GM15510 (cell line): ENCODE measurements around the gene ERI3.

Experiments
- POLR2A ChIP-seq: IDR thresholded peaks from 3 replicates; pipeline ENCODE4 v1.6.1; 2011; ENCODE audit warnings: borderline replicate concordance; ENCODE audit not compliant: insufficient read length; ENCODE audit errors: extremely low read depth

ERI3 gene

GRCh38 chr1:44313265-44313918 is 41.7 kb downstream of the ERI3 start:
- no peak for TF ChIP-seq POLR2A

DNA sequence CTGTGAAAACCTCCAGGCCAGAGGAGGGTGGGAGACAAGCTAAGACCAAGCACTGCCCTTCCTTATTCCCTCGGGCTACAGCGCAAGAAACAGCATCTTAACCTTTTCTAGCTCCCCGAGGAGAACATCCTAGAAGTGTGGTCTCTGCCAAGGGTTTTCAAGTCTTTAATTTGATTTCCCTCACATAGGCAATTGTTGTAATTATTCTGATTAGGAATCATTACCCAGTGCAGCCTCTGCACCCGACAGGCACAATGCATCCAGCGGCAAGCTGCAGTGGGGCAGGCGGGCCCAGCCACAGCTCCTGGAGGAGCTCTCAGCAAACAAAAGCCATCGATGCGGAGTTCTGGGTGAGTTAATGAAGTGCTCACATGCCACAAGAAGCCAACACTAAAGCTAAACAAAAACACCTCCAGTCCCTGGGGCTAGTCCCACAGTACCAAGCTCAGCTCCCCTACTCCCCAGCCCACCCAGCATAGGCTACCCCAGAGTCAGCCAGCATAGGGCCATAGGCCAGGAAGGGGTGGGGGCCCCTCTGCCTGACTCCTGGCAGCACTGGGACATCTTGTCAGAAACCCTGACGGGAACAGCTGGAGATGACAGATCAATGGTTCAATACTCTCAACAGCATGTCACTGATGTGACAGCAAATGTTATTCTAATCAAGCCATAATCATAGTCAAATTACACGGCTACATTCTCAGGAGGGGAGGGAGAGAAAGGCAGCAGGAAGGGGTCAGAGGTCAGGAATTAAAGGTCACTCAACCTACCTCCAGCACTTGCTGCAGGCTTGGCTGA is 42.5 kb downstream of the ERI3 start:
- no peak for TF ChIP-seq POLR2A

DNA sequence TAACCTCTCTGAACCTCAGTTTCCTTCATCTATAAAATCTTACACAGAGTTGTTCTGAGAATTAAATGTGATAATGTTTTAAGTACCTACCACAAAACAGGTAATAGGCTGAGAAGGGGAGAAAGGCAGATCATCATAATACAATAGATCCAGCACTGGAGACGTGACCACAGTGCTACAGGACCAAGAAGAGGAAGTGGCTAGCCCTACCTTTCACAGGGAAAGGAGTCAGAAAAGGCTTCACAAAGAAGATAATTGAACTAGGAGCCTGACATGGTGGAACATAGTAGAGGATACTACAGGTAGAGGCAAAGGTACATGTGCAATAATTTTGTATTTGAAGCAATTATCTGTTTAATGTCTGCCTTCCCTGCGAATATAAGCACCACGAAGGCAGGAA is 45.1 kb downstream of the ERI3 start:
- no peak for TF ChIP-seq POLR2A

DNA sequence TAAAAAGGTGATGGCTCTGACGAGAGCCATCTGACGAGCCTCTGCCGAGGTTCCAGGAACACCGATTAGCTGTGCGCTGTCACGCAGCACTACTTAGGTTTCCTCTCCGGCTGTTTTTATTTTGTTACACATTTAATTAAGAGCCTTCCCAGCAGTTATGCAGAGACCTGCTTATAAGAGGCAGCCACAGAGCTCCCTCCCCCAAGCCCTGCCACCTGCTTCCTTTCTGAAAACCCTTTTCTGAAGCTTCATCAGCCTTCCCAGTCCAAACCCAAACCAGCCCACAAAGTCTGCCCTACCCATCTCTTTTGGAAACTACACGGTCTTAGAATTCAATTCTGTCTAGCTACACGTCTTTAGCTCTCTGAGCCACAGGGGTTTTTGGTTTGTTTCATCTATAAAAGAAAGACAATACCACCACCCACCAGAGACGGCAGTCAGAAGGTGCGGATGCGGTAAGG is 49.1 kb downstream of the ERI3 start:
- no peak for TF ChIP-seq POLR2A

DNA sequence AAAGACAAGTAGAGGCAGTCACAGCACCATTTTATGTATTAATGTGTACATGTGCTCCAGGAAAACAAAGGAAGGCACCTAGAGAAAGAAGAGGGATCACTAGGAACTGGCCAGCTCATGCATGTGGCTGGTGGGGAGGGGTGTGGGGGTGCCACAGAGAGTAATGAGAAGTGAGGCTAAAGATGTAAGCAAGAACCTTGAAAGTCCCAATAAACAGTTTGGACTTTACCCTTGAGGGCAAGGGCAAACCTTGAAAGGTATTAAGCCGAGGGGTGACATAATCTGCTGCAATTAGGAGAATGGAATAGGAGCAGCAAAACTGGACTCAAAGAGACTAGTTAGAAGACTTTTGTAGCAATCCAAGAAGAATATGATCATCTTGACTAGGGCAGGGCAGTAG is 51.5 kb downstream of the ERI3 start:
- TF ChIP-seq POLR2A: no peak

- TF ChIP-seq POLR2A: no peak
Observed at GRCh38 chr1:44302541-44302940, 52.5 kb downstream of the ERI3 start.

DNA sequence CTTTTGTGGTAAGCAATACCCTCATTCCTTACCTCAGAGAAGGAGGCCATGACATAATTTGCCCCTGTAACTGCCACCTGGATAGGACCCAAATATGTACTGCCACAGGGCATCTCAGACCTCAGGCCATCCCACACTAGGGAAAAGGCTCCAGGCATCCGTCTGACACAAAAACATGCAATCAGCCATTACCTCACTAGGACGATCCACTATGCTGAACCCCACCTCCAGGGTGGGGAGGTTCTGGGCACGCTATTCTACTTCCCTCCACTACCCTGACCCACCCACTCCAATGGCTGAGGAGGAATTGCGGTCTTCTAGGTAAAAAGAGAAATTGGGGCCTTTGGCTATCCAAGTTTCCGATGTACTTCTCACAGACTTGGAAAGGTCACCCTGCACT is 53.6 kb downstream of the ERI3 start:
- no peak for TF ChIP-seq POLR2A

DNA sequence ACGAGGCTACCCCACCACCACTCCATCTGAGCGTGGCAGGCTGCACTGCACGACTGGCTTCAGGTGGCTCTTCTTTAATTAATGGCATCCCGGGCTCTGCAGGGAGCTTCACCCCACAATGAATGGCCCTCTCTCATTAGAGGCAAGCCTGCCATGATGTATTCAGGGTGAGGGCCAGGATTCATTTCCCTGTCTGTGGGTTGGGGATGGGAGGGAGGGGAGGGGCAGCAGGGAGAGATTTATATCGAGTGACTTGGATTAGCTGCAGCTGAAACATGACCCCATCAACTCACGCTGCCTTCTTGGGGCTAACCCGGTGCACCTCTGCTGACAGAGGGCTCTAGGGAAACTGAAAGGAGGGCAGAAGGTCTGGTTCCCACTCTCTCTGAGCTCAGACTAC is 54.2 kb downstream of the ERI3 start:
- TF ChIP-seq POLR2A: no peak

GRCh38 chr1:44297695-44298400 is 57.2 kb downstream of the ERI3 start:
- no peak for TF ChIP-seq POLR2A

- no peak for TF ChIP-seq POLR2A
Observed at GRCh38 chr1:44296806-44297205, 58.3 kb downstream of the ERI3 start.

DNA sequence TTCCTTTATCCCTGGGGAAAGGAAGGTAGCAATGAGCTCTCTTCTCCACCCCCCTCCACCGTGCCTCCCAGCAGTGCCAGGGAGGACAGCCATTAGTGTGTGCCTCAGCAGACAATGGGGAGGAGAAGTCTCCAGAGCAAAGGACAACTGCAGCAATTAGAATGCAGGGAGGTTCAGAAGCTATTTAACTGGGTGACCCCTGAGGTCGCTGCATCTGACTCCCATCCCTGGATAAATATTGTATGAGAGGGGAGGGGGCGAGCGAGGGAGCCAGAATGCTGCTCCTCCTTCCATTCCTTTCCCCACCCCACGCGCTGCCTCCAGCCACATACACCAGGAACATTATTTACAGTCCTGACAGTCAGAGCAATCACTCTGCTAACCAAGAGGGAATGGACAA is 59.0 kb downstream of the ERI3 start:
- TF ChIP-seq POLR2A: no peak

DNA sequence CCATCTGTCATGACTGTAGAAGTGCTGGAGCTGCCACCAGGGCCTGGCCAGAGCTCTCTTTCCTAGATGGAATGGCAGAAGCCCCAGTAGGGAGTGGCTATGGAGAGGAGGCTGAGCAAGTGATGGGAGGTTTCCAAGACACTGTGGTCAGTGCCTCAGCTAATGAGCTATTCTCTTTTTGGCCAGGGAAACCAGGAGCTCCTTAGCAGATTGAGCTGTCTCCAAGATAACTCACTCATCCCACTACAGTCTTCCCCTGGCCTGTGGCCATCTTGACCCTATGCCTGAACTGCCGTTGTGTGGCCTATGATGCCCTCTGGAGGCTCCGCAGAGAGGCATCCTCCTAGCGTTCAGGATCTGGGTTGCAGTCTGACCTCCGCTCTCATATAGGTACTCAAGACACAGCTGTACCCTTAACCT is 60.5 kb downstream of the ERI3 start:
- TF ChIP-seq POLR2A: no peak

DNA sequence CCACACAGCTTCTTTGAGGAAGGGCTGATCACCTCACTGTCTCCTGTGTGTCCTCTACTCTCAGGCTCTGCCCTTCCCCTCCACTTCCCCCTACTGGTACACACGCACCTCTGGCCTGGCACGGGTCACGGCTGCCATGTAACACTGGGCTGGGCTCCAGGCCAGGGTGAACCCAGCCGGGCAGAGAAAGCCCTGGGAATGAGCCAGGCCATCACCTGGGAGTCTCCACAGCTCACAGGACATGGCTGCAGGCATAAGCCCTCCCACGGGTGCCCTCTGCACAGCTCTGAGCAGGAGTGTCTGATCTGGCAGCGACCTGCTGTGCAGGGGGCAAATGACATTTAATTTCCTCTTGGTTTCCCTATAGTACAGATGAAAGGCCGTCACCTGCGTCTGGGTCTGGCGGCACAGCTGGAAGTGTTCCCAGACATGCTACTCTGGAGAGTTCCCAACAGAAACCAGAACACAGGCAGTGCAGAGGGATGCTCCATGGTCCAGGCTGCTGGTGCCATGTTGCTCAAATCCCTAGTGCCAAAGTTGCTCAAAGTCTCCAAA is 61.2 kb downstream of the ERI3 start:
- no peak for TF ChIP-seq POLR2A

DNA sequence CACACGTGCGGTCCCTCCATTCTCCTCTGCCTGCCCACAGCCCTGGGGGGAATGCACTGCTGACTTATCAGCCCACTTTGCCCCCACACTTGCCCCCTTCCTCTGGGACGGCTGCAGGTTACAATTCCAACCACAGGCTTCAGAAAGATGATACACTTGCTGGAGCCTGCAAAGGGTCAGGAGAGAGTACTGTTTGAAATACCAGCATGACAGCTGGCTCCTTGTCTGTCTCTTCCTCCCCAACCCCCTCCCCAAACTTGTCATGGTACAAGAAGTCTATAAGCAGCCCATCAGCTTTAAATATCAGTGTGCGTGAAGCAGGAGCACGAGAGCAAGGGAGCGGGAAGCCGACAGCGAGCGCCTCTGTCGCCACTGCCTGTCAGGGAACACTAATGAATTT is 62.4 kb downstream of the ERI3 start:
- TF ChIP-seq POLR2A: no peak
